Suprapubic skin (tissue), 4 donors: ENCODE results near the gene TRPM2. TPM values are rescaled to one million over a fixed set of nuclear protein-coding genes. Genes with fewer than 3 reads are reported as not detected.

Source experiments
- DNase-seq, 2 donors: peaks; one replicate each; pipeline ENCODE4 v3.0.0-alpha.2; 2019; ENCODE audit warnings: low spot score in 2 of 2
- H3K27ac ChIP-seq: fragments of 200-600 bp; sonication (generic); one replicate; pipeline ENCODE4 v1.5.1; 2019
- H3K27me3 ChIP-seq: fragments of 200-600 bp; sonication (generic); one replicate; pipeline ENCODE4 v1.5.1; 2019
- H3K36me3 ChIP-seq: fragments of 200-600 bp; sonication (generic); one replicate; pipeline ENCODE4 v1.5.1; 2019
- H3K4me1 ChIP-seq: fragments of 200-600 bp; sonication (generic); one replicate; pipeline ENCODE4 v1.5.1; 2019
- H3K4me3 ChIP-seq: fragments of 200-600 bp; sonication (generic); one replicate; pipeline ENCODE4 v1.5.1; 2019; ENCODE audit warnings: mild to moderate bottlenecking
- H3K9me3 ChIP-seq: fragments of 200-600 bp; sonication (generic); one replicate; pipeline ENCODE4 v1.5.1; 2019
- CTCF ChIP-seq, 2 donors: fragments of 200-600 bp in 1 of 2; fragments of 450-650 bp in 1 of 2; sonication (generic) in 1 of 2; IDR thresholded peaks; one replicate each; pipeline ENCODE4 v1.5.1; 2016 to 2019; ENCODE audit warnings: antibody characterized with exemption in 2 of 2, mild to moderate bottlenecking in 1 of 2, moderate library complexity in 1 of 2
- EP300 ChIP-seq: sonication (generic); formaldehyde crosslinking; IDR thresholded peaks from one replicate; pipeline ENCODE4 v1.6.1; 2017; ENCODE audit warnings: antibody characterized with exemption
- POLR2A ChIP-seq, 2 donors: fragments of 450-650 bp; IDR thresholded peaks; one replicate each; pipeline ENCODE4 v1.6.1; 2017; ENCODE audit warnings: antibody characterized with exemption in 2 of 2, mild to moderate bottlenecking in 2 of 2, moderate library complexity in 2 of 2
- POLR2AphosphoS5 ChIP-seq, 3 donors: sonication (generic); formaldehyde crosslinking; IDR thresholded peaks; one replicate each; pipeline ENCODE4 v1.6.1; 2017; ENCODE audit warnings: antibody characterized with exemption in 3 of 3
- WGBS: methylation state at CpG from one replicate; pipeline ENCODE4 v1.1.5; 2018; 5-methylcytosine and 5-hydroxymethylcytosine counted together
- total RNA-seq, 4 donors: library from RNA; depleted of rRNA; stranded (reverse); fragments of >200 nt; gene quantifications; one replicate each; pipeline ENCODE4 v1.1.0, GENCODE V29; 2016

Gene TRPM2
- total RNA-seq, 4 donors from 2014 or later = 2.5 to 4.2 (median 3.2) TPM

GRCh38 chr21:44354775-44355771, 1.7 kb downstream of the TRPM2 start:
- Histone ChIP-seq H3K36me3 (no peaks in the 10 kb centered on the region), H3K27me3 (peaks cover 31% of the 10 kb centered on the region), H3K27ac (no peak overlapping the region), H3K4me1 (peaks cover 21% of the 10 kb centered on the region), H3K9me3 (no peaks in the 10 kb centered on the region), H3K4me3 (no peak overlapping the region)
- no peak for DNase-seq
- no peak for TF ChIP-seq POLR2AphosphoS5 (IDR thresholded peaks at IDR 0.05)
- TF ChIP-seq CTCF (IDR thresholded peaks at IDR 0.05) = no peak
- no peak for TF ChIP-seq POLR2A (IDR thresholded peaks at IDR 0.05)
- TF ChIP-seq EP300 = no peak
- 84% methylated on average over 24 of the region's 24 CpGs for WGBS

DNA sequence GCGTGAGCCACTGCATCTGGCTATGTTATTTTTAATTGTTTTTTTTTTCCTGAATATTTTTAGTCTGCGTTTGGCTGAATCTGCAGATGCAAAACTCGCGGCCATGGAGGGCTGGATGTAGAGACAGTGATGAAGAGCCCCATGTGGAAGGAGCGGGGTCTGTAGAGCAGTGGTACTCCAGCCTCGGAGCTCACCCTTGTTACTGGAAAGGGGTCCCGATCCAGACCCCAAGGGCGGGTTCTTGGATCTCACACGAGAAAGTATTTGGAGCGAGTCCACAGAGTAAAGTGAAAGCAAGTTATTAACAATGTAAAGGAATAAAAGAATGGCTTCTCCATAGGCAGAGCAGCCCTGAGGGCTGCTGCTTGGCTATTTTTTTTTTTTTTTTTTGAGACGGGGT, 2.7 kb downstream of the TRPM2 start:
- H3K4me1 ChIP-seq = peaks cover 10% of the 10 kb centered on the region
- no peak overlapping the region for H3K27ac ChIP-seq
- no peak overlapping the region for H3K4me3 ChIP-seq
- no peaks in the 10 kb centered on the region for H3K36me3 ChIP-seq
- TF ChIP-seq EP300 = no peak
- TF ChIP-seq POLR2A (IDR thresholded peaks at IDR 0.05) = no peak
- no peak for TF ChIP-seq CTCF (IDR thresholded peaks at IDR 0.05)
- no peak for TF ChIP-seq POLR2AphosphoS5 (IDR thresholded peaks at IDR 0.05)
- DNase-seq = no peak
- peaks cover 20% of the 10 kb centered on the region for H3K27me3 ChIP-seq
- WGBS = 83% methylated on average over 11 of the region's 11 CpGs
- no peaks in the 10 kb centered on the region for H3K9me3 ChIP-seq

- whole genome bisulfite sequencing = 75% methylated on average over 6 of the region's 6 CpGs
- Histone ChIP-seq H3K36me3 (no peaks in the 10 kb centered on the region), H3K4me1 (peaks cover 9% of the 10 kb centered on the region), H3K27me3 (peaks cover 18% of the 10 kb centered on the region), H3K27ac (no peak overlapping the region), H3K4me3 (no peak overlapping the region), H3K9me3 (no peaks in the 10 kb centered on the region)
- TF ChIP-seq EP300 (no peak), CTCF (IDR thresholded peaks at IDR 0.05) (no peak), POLR2AphosphoS5 (IDR thresholded peaks at IDR 0.05) (no peak), POLR2A (IDR thresholded peaks at IDR 0.05) (no peak)
- no peak for DNase-seq
These were observed 3.2 kb downstream of the TRPM2 start for GRCh38 chr21:44356636-44357035.

DNA sequence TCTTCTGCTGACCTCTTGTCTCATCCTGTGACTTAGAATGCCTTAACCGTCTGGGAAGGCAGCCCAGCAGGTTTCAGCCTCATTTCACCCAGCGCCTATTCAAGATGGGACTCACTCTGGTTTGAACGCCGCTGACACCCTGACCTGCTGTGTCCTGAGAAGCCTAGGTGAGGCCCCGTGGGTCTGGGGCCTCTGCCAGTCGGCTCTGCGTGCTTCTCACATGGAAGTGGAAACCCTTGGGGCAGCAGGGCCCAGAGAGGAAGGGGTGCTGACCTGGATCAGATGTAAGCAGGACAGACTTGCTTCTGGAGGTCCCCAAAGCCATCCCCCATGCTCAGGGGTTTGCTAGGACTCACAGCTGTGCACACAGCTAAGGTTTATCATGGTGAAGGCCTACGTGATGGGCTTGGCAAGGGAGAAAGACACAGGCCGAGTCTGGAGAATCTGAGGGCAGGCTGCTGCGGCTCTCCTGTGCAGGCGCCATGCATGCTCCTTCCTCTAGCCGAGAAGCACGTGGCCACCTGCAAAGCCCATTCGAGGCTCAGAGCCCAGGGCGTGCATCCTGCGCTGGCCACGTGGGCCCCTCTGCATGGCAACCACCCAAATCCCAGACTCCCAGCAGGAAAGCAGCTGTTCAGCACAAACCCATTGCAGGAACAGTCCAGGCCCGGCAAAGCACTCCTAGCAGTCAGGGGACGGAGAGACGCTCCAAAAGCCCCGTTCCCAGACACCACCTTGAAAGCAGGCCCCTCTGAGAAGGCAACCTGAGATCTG, 3.8 kb downstream of the TRPM2 start:
- H3K4me1 ChIP-seq = peaks cover 9% of the 10 kb centered on the region
- H3K27ac ChIP-seq = no peak overlapping the region
- DNase-seq = no peak
- H3K9me3 ChIP-seq = no peaks in the 10 kb centered on the region
- H3K36me3 ChIP-seq = no peaks in the 10 kb centered on the region
- peaks cover 14% of the 10 kb centered on the region for H3K27me3 ChIP-seq
- H3K4me3 ChIP-seq = no peak overlapping the region
- 85% methylated on average over 12 of the region's 21 CpGs for WGBS
- TF ChIP-seq EP300 = no peak
- no peak for TF ChIP-seq POLR2A (IDR thresholded peaks at IDR 0.05)
- TF ChIP-seq POLR2AphosphoS5 (IDR thresholded peaks at IDR 0.05) = no peak
- no peak for TF ChIP-seq CTCF (IDR thresholded peaks at IDR 0.05)

DNA sequence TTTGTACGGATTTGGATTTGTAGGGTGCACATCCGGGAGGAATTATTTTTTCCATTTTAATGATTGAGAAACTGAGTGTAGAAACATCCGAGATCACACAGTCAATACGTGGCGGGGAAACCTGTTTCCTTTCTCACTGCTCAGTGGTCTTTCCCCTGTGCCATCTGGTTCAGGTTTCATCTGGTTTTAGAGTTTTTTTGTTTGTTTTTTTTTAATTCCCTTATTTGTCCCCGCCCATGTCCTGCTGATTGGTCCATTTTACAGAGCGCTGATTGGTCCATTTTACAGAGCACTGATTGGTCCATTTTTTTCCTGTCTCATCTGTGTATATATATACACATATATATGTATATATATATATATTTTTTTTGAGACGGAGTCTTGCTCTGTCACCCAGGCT, 6.0 kb downstream of the TRPM2 start:
- TF ChIP-seq CTCF (IDR thresholded peaks at IDR 0.05) = no peak
- TF ChIP-seq POLR2A (IDR thresholded peaks at IDR 0.05) = no peak
- TF ChIP-seq POLR2AphosphoS5 (IDR thresholded peaks at IDR 0.05) = no peak
- TF ChIP-seq EP300 = no peak
- DNase-seq = no peak
- 83% methylated on average over 8 of the region's 8 CpGs for WGBS
- peaks cover 10% of the 10 kb centered on the region for H3K9me3 ChIP-seq
- no peak overlapping the region for H3K27ac ChIP-seq
- H3K36me3 ChIP-seq = no peaks in the 10 kb centered on the region
- no peak overlapping the region for H3K4me3 ChIP-seq
- H3K27me3 ChIP-seq = peaks cover 7% of the 10 kb centered on the region
- H3K4me1 ChIP-seq = no peaks in the 10 kb centered on the region
